HL-60 (cell line): Measurements from ENCODE around the gene CES5A.

Experiments
- DNase-seq, 2 experiments: peaks; one replicate each; pipeline ENCODE4 v3.0.0-alpha.2; 2010 to 2020; ENCODE audit warnings: low read depth in 1 of 2, low spot score in 1 of 2
- H3K27ac ChIP-seq: fragments of 250-450 bp; sonication (Bioruptor Pico); replicated peaks from 2 replicates; pipeline ENCODE4 v1.5.1; 2020; ENCODE audit warnings: mild to moderate bottlenecking, moderate library complexity
- H3K27me3 ChIP-seq: fragments of 250-450 bp; sonication (Bioruptor Pico); 2 replicates; pipeline ENCODE4 v1.5.1; 2021; ENCODE audit warnings: mild to moderate bottlenecking, moderate library complexity; ENCODE audit not compliant: insufficient read depth, poor library complexity, severe bottlenecking
- H3K4me3 ChIP-seq: replicated peaks from 2 replicates; pipeline ENCODE4 v1.5.1; 2011; ENCODE audit warnings: mild to moderate bottlenecking, control low read depth, low read length; ENCODE audit not compliant: insufficient read depth
- CTCF ChIP-seq: IDR thresholded peaks from one replicate; pipeline ENCODE4 v1.5.1; 2011; ENCODE audit warnings: low read length, control low read depth, inconsistent platforms; ENCODE audit not compliant: insufficient read depth
- GABPA ChIP-seq: IDR thresholded peaks from 2 replicates; pipeline ENCODE4 v1.6.1; 2012; ENCODE audit warnings: low read depth
- POLR2AphosphoS5 ChIP-seq: IDR thresholded peaks from 2 replicates; pipeline ENCODE4 v1.6.1; 2012; ENCODE audit warnings: low read depth
- REST ChIP-seq: IDR thresholded peaks from 2 replicates; pipeline ENCODE4 v1.6.1; 2012; ENCODE audit warnings: low read depth; ENCODE audit not compliant: insufficient replicate concordance
- SPI1 ChIP-seq: IDR thresholded peaks from 2 replicates; pipeline ENCODE4 v1.6.1; 2012; ENCODE audit warnings: low read depth, mild to moderate bottlenecking, borderline replicate concordance

CES5A gene

GRCh38 chr16:55824473-55825000, 50.6 kb downstream of the CES5A start:
- DNase-seq, result no peak
- TF ChIP-seq REST (no peak), POLR2AphosphoS5 (no peak), CTCF (no peak), GABPA (no peak), SPI1 (no peak)
- no peak overlapping the region for H3K4me3 ChIP-seq
- H3K27ac ChIP-seq, result no peak overlapping the region
- H3K27me3 ChIP-seq, result no peaks in the 10 kb centered on the region

- Histone ChIP-seq H3K27ac (no peak overlapping the region), H3K4me3 (no peak overlapping the region), H3K27me3 (no peaks in the 10 kb centered on the region)
- TF ChIP-seq SPI1 (no peak), POLR2AphosphoS5 (no peak), CTCF (no peak), GABPA (no peak), REST (no peak)
- no peak for DNase-seq
These were observed 52.8 kb downstream of the CES5A start for GRCh38 chr16:55822280-55822810.

- no peak overlapping the region for H3K4me3 ChIP-seq
- no peaks in the 10 kb centered on the region for H3K27me3 ChIP-seq
- DNase-seq, result no peak
- no peak overlapping the region for H3K27ac ChIP-seq
- TF ChIP-seq REST (no peak), CTCF (no peak), GABPA (no peak), SPI1 (no peak), POLR2AphosphoS5 (no peak)
These were observed 54.0 kb downstream of the CES5A start for GRCh38 chr16:55821210-55821609.
